Measurements from ENCODE around the gene PDLIM7.

The PDLIM7 gene

GRCh38 chr5:177510567-177511053 lies 13.2 kb upstream of the PDLIM7 start:
- no peak for TF ChIP-seq CTCF (IDR thresholded peaks at IDR 0.05)
- DNase-seq (ENCODE audit: low spot score) = no peak
- H3K4me3 ChIP-seq = no peak overlapping the region
- H3K27ac ChIP-seq = no peak overlapping the region

- peak overlapping the region in 1 of 2 donors; percentile 79 for H3K27ac ChIP-seq
Observed at GRCh38 chr5:177509991-177510566, 12.7 kb upstream of the PDLIM7 start.

DNA sequence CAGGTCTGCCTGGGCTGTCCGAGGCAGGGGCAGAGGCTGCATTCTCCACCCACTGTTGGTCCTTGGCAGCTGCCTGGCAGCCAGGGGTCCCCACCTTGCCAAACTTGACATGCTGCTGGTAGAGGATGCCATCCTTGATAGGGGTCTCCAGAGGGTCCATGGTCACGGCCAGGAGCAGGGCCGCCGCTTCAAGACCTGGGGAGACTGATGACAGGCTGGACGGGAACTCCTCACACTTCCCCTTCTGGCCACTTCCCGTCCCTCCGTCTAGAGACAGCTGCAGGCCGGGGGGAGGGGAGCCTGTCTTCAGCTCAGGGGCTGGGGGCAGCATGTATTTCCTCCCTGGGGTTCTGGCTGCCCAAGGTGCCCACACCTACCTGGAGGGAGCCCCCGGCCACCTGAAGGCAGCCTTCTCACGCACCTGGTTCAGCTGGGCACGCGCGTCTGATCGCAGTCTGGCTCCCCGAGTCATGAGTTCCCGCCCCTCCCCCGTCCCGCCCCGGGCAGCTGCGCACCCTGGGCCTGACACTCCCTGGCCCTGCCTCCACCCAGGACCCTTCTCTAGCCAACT lies 12.1 kb upstream of the PDLIM7 start, which contains the start of gene DOK3:
Gene DOK3 (minus strand): TSS at position 446 of the 571 bp plus-strand sequence. CDS start 286 bp downstream, at position 160.
- no peak for DNase-seq (ENCODE audit: low spot score)
- H3K27ac ChIP-seq = peak within 1 kb of the TSS in 1 of 2 donors; percentile 79
- TF ChIP-seq CTCF (IDR thresholded peaks at IDR 0.05) = no peak
- H3K4me3 ChIP-seq = peak within 1 kb of the TSS; percentile 54

More at GRCh38 chr5:177509991-177510566, 12.7 kb upstream of the PDLIM7 start:
- DNase-seq (ENCODE audit: low spot score) = no peak
- peak overlapping the region; percentile 54 for H3K4me3 ChIP-seq
- TF ChIP-seq CTCF (IDR thresholded peaks at IDR 0.05) = no peak

DNA sequence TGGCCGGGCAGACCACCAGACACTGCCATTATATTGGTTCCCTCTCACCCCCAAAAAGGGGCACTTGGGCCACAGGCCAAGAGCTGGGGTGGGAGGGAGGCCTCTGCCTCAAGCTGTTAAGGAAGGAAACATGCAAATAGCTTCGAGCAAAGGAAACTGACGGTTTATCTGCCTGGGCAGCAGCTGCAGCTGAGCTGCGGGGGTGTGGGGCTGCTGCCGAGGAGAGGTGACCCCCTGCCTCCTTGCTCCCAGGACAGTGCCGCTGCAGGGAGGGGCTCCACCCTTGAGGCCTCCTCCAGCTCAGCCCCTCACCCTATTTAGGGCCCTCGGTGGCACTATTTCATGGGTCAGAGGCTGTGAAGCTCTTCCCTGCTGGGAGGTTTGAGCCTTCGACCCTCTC lies 11.4 kb upstream of the PDLIM7 start:
- Histone ChIP-seq H3K27ac (peak overlapping the region in 1 of 2 donors; percentile 79), H3K4me3 (peak overlapping the region; percentile 54)
- no peak for DNase-seq (ENCODE audit: low spot score)
- TF ChIP-seq CTCF (IDR thresholded peaks at IDR 0.05) = no peak

- Histone ChIP-seq H3K27ac (peak overlapping the region in 1 of 2 donors; percentile 9), H3K4me3 (peak overlapping the region; percentile 54)
Observed at GRCh38 chr5:177508221-177508611, 10.8 kb upstream of the PDLIM7 start.

DNA sequence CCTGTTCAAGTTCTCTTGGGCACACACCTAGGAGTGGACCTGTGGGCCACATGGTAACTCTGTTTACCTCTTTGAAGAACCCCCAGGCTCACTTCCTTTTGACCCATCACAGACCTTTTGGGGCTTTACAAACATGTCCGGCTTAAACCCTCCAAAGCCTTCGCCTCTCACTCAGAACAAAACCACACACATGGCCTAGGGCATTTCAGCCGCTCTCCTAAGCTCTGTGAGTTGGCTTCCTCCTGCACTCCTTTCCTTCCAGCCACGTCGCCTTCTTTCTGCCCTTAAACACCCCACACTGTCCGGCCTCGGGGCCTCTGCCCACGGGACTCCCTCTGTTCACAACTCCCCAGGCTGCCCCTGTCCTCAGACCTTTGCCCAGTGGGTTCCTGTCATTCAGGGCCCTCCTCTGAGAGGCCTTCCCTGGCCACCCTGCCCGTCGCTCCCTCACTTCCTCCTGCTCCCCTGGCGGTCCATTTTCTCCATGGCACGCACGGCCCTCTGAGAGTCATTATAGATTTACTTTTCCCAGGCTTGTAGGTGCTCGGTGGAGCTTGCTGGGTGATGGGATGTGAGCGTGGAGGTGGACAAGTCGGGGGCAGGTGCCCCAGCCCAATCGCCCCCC lies 10.3 kb upstream of the PDLIM7 start:
- peak overlapping the region; percentile 54 for H3K4me3 ChIP-seq
- H3K27ac ChIP-seq = no peak overlapping the region
- no peak for DNase-seq (ENCODE audit: low spot score)
- no peak for TF ChIP-seq CTCF (IDR thresholded peaks at IDR 0.05)

More at GRCh38 chr5:177508221-177508611, 10.8 kb upstream of the PDLIM7 start:
- TF ChIP-seq CTCF (IDR thresholded peaks at IDR 0.05) = no peak
- DNase-seq (ENCODE audit: low spot score) = no peak

Measured in coronary artery (tissue), 2 donors.